ENCODE results near the gene CGRRF1.

Gene CGRRF1

GRCh38 chr14:54548491-54548890, 38.8 kb downstream of the CGRRF1 start:
- DNase-seq = no peak

- no peak for DNase-seq
These were observed 40.2 kb downstream of the CGRRF1 start for GRCh38 chr14:54549862-54550261.

GRCh38 chr14:54550514-54550913, 40.8 kb downstream of the CGRRF1 start:
- no peak for DNase-seq

GRCh38 chr14:54554401-54554800, 44.7 kb downstream of the CGRRF1 start:
- no peak for DNase-seq

GRCh38 chr14:54555651-54556050, 45.9 kb downstream of the CGRRF1 start:
- no peak for DNase-seq

- no peak for DNase-seq
These were observed 46.8 kb downstream of the CGRRF1 start for GRCh38 chr14:54556535-54556934.

GRCh38 chr14:54562334-54562733, 52.6 kb downstream of the CGRRF1 start:
- DNase-seq = no peak

- no peak for DNase-seq
These were observed 54.6 kb downstream of the CGRRF1 start for GRCh38 chr14:54564071-54564867.

- DNase-seq = no peak
These were observed 55.4 kb downstream of the CGRRF1 start for GRCh38 chr14:54564868-54565784.

GRCh38 chr14:54565785-54566409, 56.2 kb downstream of the CGRRF1 start:
- DNase-seq = peak; percentile 7

GRCh38 chr14:54566410-54567223, 56.9 kb downstream of the CGRRF1 start, which contains the start of gene SAMD4A:
Gene SAMD4A (plus strand): TSS chr14:54567128. CDS start chr14:54567917, 789 bp downstream.
- no peak for DNase-seq

- DNase-seq = no peak
These were observed 57.5 kb downstream of the CGRRF1 start for GRCh38 chr14:54567224-54567638.

GRCh38 chr14:54567639-54568561, 58.2 kb downstream of the CGRRF1 start:
- no peak for DNase-seq

GRCh38 chr14:54568821-54569595, 59.3 kb downstream of the CGRRF1 start:
- no peak for DNase-seq

GRCh38 chr14:54570047-54570446, 60.3 kb downstream of the CGRRF1 start:
- DNase-seq = no peak

- DNase-seq = no peak
These were observed 61.1 kb downstream of the CGRRF1 start for GRCh38 chr14:54570631-54571415.

- no peak for DNase-seq
These were observed 62.6 kb downstream of the CGRRF1 start for GRCh38 chr14:54572316-54572715.

GRCh38 chr14:54574528-54574927, 64.8 kb downstream of the CGRRF1 start:
- DNase-seq = no peak

- no peak for DNase-seq
These were observed 67.8 kb downstream of the CGRRF1 start for GRCh38 chr14:54577494-54577893.

GRCh38 chr14:54577977-54578376, 68.3 kb downstream of the CGRRF1 start:
- DNase-seq = no peak
